ENCODE results near the gene CDC25B.

- TF ChIP-seq, protein P1, sequence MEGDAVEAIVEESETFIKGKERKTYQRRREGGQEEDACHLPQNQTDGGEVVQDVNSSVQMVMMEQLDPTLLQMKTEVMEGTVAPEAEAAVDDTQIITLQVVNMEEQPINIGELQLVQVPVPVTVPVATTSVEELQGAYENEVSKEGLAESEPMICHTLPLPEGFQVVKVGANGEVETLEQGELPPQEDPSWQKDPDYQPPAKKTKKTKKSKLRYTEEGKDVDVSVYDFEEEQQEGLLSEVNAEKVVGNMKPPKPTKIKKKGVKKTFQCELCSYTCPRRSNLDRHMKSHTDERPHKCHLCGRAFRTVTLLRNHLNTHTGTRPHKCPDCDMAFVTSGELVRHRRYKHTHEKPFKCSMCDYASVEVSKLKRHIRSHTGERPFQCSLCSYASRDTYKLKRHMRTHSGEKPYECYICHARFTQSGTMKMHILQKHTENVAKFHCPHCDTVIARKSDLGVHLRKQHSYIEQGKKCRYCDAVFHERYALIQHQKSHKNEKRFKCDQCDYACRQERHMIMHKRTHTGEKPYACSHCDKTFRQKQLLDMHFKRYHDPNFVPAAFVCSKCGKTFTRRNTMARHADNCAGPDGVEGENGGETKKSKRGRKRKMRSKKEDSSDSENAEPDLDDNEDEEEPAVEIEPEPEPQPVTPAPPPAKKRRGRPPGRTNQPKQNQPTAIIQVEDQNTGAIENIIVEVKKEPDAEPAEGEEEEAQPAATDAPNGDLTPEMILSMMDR (IDR thresholded peaks at IDR 0.05): no peak
- no peak for TF ChIP-seq POLR2AphosphoS5 (IDR thresholded peaks at IDR 0.05)
Observed at GRCh38 chr20:3797226-3797545, 1.1 kb downstream of the CDC25B start.

Measured in prostate gland (tissue), 2 donors.